Brain microvascular endothelial cell (primary cell): ENCODE measurements around the gene DNAJB14.

Experiments
- DNase-seq: peaks from one replicate; pipeline ENCODE4 v3.0.0-alpha.2; 2020
- H3K27ac ChIP-seq: fragments of 250-450 bp; sonication (Bioruptor Pico); 2 replicates; pipeline ENCODE4 v1.5.1; 2020; ENCODE audit warnings: mild to moderate bottlenecking, moderate library complexity
- H3K27me3 ChIP-seq: fragments of 250-450 bp; sonication (Bioruptor Pico); replicated peaks from 2 replicates; pipeline ENCODE4 v1.5.1; 2020; ENCODE audit warnings: mild to moderate bottlenecking
- H3K36me3 ChIP-seq: fragments of 250-450 bp; sonication (Bioruptor Pico); replicated peaks from 2 replicates; pipeline ENCODE4 v1.5.1; 2020; ENCODE audit warnings: mild to moderate bottlenecking
- H3K4me3 ChIP-seq: 2 replicates; pipeline ENCODE4 v1.5.1; 2011; ENCODE audit warnings: low read depth, mild to moderate bottlenecking, control low read depth, low read length, moderate library complexity
- in situ Hi-C: cut with HindIII; loops from 2 replicates; pipeline ENCODE4 v1.10.0; 2017; ENCODE audit warnings: low sequenced_read_pairs, low pct_ligation_motif_present
- TF ChIP-seq, protein P1 (sequence below): IDR thresholded peaks from 2 replicates; pipeline ENCODE4 v1.5.1; 2011; ENCODE audit warnings: low read depth, mild to moderate bottlenecking, moderate library complexity, low read length, control low read depth, inconsistent platforms; ENCODE audit errors: missing control alignments

DNAJB14 gene

DNA sequence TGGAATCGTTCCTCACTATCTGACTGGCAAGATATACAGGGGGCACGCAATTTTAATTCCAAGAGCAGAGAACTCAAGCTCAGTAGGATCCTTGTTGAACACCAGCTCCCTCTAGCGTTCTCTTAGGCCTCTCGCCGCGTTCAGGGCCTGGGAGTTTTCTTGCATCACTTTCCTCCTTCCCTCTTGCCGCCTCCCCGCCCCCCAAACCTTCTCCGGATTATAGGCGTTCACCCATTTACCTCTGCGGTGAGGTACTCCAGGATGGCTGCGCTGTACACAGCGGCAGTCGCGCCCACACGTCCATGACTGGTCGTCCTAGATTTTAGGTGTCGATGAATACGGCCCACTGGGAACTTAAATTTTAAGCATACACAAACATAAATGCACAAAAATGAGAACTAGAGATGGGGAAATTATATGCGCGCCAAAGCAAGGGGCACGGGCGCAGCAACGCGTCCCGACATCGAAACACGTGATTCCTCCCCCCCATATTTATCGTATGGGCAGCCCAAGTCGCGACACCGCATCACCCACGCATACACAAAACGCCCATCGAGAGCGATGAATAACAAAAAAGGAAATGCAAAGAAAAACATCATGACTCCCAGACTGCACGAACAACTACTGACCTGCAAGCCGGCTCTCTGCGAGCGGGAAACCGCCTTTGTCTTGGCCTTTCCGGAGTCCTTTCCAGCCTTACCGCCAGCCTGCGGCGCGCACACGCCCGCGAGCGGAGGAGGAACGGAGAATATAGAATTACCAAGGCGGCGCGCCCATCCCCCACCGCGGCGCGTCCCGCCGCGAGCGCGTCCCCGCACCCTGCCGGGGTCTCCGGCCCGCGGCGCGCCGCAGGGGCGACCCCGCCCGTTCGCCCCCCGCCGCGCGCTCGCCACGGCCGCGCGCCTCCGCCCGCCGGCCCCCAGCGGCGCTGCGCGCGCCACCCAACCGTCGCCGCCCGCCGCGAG is 2.9 kb upstream of the DNAJB14 start:
- in situ Hi-C loops, result no loop called here
- Histone ChIP-seq H3K36me3 (peaks cover 3% of the 10 kb centered on the region), H3K27me3 (no peaks in the 10 kb centered on the region), H3K4me3 (peak overlapping the region; percentile 69), H3K27ac (peak overlapping the region; percentile 82)
- TF ChIP-seq, protein P1, sequence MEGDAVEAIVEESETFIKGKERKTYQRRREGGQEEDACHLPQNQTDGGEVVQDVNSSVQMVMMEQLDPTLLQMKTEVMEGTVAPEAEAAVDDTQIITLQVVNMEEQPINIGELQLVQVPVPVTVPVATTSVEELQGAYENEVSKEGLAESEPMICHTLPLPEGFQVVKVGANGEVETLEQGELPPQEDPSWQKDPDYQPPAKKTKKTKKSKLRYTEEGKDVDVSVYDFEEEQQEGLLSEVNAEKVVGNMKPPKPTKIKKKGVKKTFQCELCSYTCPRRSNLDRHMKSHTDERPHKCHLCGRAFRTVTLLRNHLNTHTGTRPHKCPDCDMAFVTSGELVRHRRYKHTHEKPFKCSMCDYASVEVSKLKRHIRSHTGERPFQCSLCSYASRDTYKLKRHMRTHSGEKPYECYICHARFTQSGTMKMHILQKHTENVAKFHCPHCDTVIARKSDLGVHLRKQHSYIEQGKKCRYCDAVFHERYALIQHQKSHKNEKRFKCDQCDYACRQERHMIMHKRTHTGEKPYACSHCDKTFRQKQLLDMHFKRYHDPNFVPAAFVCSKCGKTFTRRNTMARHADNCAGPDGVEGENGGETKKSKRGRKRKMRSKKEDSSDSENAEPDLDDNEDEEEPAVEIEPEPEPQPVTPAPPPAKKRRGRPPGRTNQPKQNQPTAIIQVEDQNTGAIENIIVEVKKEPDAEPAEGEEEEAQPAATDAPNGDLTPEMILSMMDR, result peak; percentile 96
- peak; percentile 90 for DNase-seq

DNA sequence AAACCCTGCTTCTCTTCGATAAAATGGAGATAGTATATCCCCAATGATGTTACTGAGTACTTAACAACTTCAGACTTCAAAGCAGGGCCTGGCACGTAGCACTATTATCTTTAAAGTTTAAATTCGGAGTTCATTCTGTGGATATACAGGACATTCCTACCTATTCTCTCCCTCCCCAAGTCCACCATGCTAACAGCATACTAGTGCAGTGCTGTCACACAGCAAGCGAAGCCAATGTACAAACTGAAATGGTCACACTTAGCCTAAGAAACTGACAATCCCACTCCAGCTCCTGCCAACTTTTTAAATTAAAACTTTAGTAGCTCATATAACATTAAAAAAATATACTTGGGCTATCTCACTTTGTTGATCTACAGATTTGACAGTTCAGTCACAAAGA is 1.2 kb upstream of the DNAJB14 start:
- TF ChIP-seq, protein P1, result no peak

DNA sequence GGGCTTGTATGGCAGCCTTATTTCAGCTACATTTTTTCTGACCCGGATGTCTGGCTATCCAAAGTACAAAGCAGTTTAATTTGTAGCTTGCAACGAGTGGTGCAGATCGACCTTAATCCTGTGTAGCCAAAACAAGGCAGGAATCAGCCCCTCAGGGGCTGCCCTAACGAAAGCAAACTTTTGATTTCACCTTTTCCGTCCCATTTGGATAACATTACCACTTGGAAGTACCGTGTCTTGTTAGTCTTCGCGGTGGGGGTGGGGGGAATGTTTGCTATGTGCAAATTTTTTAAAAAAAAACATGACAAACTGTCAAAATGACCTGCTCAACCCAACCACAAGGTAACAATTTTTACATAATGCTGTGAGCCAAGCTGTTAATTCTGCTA is 766 bp upstream of the DNAJB14 start:
- H3K27me3 ChIP-seq, result no peaks in the 10 kb centered on the region
- peak overlapping the region; percentile 82 for H3K4me3 ChIP-seq
- H3K27ac ChIP-seq, result peak overlapping the region; percentile 28
- no peak for DNase-seq
- in situ Hi-C loops, result no loop called here
- TF ChIP-seq, protein P1, result no peak
- peaks cover 3% of the 10 kb centered on the region for H3K36me3 ChIP-seq

More for the DNA sequence above, 1.2 kb upstream of the DNAJB14 start:
- H3K4me3 ChIP-seq, result no peak overlapping the region
- H3K27me3 ChIP-seq, result no peaks in the 10 kb centered on the region
- H3K27ac ChIP-seq, result no peak overlapping the region
- DNase-seq, result no peak
- peaks cover 3% of the 10 kb centered on the region for H3K36me3 ChIP-seq
- in situ Hi-C loops, result no loop called here

DNA sequence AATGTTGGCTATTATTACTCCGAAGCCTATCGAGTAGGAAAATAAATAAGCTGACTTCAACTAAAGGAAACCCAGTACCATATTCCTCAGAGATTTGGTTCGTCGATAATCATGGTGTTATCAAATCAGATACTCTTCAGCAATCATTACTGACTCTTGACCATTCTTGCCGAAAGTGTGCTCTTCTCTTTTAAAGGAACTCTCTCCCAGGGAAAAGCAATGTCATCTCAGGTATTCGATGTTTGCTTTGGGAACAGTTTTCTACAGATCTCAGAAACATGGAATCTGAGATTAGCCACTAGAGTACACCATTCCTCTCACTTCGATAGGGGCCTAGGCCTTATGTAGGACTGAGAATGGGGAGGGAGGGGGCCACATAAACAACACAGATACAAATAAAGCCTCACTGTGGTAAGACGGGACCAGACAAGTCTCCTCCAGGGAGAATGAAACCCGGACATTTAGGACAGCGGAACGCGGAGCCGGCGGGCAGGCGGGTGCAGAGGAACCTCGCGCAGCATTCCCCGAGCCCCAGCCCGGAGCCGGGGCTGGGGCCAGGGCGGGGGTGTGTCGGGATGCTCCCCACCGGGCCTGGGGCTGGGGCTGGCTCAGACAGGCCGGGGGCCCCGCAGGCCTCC is 581 bp downstream of the DNAJB14 start:
- peak overlapping the region; percentile 82 for H3K4me3 ChIP-seq
- no peak for DNase-seq
- H3K27me3 ChIP-seq, result no peaks in the 10 kb centered on the region
- peak overlapping the region; percentile 28 for H3K27ac ChIP-seq
- peaks cover 3% of the 10 kb centered on the region for H3K36me3 ChIP-seq
- TF ChIP-seq, protein P1, result peak; percentile 3
- in situ Hi-C loops, result no loop called here

DNA sequence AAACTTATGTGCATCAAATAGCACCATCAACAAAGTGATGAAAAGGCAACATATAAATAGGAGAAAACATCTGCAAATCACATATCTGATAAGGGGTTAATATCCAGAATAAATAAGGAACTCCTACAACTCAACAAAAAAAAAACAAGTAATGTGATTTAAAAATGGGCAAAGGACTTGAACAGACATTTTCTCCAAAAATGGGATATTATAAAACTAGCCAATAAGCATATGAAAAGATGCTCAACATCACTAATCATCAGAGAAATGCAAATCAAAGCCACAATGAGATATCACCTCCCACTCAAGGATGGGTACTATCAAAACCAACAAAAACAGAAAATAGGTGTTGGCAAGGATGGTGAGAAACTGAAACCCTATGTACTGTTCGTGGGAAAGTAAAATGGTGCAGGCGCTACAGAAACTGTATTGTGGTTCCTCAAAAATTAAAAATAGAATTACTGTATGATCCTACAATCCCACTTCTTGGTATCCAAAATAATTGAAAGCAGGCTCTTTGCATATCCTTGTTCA is 2.4 kb downstream of the DNAJB14 start:
- no peak overlapping the region for H3K4me3 ChIP-seq
- H3K36me3 ChIP-seq, result peaks cover 3% of the 10 kb centered on the region
- TF ChIP-seq, protein P1, result no peak
- H3K27ac ChIP-seq, result no peak overlapping the region
- in situ Hi-C loops, result no loop called here
- no peak for DNase-seq
- no peaks in the 10 kb centered on the region for H3K27me3 ChIP-seq
